HUDEP-2 (cell line): Measurements from ENCODE around the gene CDKN2B-AS1.
"Not testable (repeated sequence)": the region's sequence is repeated elsewhere in the genome, so short reads cannot be mapped to it uniquely, and the experiment has no call there.

Source experiments
- DNase-seq, 76 experiments: peaks; one replicate each; lab custom pipeline; 2025; ENCODE audit not compliant: unreplicated experiment in 76 of 76; lab: John Stamatoyannopoulos, UW

The CDKN2B-AS1 gene

GRCh38 chr9:22040760-22041159 is 46.2 kb downstream of the CDKN2B-AS1 start:
- DNase-seq = peak in 1 of 76 experiments; percentile 15

GRCh38 chr9:22041344-22041743 is 46.8 kb downstream of the CDKN2B-AS1 start:
- DNase-seq = no peak

DNA sequence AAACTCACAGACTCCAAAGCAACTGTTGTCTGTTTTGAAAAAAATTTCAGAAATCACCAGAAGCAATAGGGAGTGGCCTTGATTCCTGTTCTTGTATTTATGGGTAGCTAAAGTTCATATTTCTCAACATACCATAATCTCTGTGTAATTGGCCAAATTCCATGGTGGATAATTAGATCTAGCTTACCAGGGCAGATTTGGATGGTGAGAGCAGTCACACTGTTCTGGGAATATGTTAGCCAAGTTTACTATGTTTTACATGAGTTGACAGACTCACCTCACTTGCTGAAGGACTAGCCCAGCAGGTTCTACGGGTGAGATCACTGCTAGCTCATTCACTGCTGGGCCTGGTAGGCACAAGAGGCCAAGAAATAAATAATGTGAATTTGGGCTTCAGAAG is 47.2 kb downstream of the CDKN2B-AS1 start:
- no peak for DNase-seq

DNA sequence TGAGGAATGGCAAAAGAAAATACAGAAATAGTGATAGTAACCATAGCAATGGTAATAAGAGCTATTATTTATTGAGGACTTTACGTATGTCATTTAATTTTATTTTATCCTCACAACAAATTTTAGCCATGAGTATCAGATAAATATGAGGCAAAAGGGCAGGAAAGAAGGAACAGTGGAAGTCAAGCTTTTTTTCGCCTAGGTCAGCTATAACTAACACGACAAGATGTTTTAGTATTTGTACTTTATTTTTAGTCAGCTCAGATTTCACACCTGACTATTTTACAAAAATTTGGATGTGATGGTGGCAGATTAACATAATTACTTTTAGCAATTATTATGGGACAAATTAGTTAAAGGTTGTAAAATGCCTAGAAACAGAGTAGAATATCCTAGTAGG is 49.3 kb downstream of the CDKN2B-AS1 start:
- no peak for DNase-seq

DNA sequence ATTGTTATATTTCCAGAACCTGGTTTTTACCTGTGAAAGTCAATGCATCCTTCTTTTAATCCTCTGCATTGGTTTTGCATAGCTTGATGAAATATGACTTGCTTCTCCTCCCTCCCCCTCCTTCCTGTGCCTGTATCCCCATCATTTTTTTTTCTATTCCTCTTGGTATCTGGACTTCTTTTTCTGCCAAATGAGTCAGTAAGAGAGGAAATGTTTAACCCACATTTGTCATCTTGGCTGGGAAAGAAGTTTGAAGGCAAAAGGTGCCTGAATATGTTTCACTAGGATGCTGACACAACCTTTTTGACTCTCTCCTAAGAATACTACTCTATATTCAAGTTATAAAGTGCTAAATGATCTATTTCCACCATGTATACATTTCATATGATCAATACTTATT is 50.0 kb downstream of the CDKN2B-AS1 start:
- DNase-seq = no peak

- no peak for DNase-seq
Observed at GRCh38 chr9:22045423-22045822, 50.8 kb downstream of the CDKN2B-AS1 start.

DNA sequence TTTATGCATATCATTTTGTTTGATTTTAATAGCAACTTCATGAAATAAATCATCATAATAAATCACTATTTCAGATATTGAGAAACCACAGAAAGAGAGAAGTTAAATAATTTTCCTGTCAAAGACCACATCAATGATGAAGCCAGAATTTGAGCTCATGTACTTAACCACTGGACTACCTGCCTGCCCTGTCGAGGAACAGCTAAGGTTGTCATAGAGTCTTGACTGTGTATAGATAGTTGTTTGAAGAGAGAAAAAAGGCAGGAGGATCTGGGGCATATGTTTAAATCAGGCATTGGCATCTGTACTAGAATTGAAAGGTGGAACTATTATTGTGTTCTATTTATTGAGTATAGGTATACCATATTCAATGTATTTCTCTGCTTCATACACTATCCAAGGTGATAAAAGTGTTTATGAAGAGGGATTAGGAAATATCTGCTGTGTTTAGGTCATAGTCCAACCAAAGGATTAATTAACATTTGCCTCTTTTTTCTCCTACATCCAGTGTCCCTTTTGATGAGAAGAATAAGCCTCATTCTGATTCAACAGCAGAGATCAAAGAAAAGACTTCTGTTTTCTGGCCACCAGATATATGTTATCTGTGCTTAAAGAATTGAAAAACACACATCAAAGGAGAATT is 51.8 kb downstream of the CDKN2B-AS1 start:
- DNase-seq = no peak

- no peak for DNase-seq
Observed at GRCh38 chr9:22047596-22047995, 53.0 kb downstream of the CDKN2B-AS1 start.

- no peak for DNase-seq
Observed at GRCh38 chr9:22049411-22049810, 54.8 kb downstream of the CDKN2B-AS1 start.

DNA sequence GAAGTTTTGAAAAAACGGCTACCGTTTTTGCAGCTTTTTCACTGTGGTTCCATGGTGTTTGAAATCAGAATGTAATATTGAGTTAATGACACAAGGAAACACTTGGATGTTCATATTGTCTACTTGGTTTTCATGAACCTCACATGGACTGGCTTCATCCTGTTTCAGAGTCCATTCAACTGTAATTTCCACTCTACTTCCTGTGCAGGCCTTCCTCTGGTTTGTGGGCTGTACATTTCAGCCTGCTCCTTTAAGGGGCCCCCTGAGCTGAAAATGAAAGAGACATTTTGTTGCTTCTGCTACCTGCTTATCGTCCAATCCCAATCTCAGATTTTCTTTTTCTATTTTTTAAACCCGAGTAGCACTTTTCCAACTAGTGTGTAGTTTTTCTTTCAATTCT is 56.3 kb downstream of the CDKN2B-AS1 start:
- DNase-seq = no peak

GRCh38 chr9:22052376-22052945 is 57.9 kb downstream of the CDKN2B-AS1 start:
- DNase-seq = no peak

GRCh38 chr9:22053178-22053577 is 58.6 kb downstream of the CDKN2B-AS1 start:
- DNase-seq = no peak

GRCh38 chr9:22054076-22054475 is 59.5 kb downstream of the CDKN2B-AS1 start:
- DNase-seq = no peak

DNA sequence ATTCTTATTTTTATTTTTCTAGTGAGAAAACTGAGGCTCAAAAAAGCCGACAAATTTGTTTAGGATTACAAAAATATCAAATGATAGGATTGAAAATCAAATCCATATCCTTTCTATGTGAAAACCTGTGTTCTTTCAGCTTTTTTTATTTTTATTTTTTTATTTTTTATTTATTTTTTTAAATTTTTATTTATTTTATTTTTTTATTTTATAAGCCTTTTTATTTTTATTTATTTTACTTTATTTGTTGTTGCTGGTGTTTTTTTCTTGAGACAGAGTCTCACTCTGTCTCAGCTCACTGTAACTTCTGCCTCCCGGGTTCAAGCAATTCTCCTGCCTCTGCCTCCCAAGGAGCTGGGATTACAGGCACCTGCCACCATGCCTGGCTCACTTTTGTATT is 59.9 kb downstream of the CDKN2B-AS1 start:
- DNase-seq = no peak

DNA sequence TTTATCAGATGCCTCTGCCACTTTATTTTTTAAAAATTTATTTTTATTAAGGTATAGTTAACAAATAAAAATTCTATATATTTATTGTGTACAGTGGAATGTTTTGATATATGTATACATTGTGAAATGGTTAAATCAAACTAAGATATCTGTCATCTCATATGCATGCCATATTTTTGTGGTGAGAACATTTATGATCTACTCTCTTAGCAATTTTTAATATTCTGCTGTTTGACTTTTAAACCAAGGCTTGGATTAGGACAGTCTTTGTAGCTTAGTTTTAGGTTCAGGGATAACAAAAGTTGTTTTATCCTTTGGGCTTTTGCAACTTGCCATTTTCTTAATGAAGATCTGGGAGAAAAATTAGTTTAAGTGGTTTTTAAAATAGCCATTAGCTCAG is 60.5 kb downstream of the CDKN2B-AS1 start:
- no peak for DNase-seq

GRCh38 chr9:22056402-22056801 is 61.8 kb downstream of the CDKN2B-AS1 start:
- DNase-seq = no peak

DNA sequence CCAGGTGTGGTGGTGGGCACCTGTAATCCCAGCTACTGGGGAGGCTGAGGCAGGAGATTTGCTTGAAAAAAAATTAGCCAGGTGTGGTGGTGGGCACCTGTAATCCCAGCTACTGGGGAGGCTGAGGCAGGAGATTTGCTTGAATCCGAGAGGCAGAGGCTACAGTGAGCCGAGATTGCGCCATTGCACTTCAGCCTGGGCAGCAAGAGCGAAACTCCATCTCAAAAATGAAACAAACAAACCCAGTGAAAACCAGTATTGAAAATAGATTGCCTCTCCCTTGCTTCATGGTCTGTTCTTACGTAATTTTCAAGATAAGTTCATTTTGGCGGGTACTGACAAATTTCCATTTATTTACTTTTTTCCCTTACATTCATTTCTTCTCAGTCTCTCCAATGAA is 63.4 kb downstream of the CDKN2B-AS1 start:
- DNase-seq = not testable (repeated sequence)

DNA sequence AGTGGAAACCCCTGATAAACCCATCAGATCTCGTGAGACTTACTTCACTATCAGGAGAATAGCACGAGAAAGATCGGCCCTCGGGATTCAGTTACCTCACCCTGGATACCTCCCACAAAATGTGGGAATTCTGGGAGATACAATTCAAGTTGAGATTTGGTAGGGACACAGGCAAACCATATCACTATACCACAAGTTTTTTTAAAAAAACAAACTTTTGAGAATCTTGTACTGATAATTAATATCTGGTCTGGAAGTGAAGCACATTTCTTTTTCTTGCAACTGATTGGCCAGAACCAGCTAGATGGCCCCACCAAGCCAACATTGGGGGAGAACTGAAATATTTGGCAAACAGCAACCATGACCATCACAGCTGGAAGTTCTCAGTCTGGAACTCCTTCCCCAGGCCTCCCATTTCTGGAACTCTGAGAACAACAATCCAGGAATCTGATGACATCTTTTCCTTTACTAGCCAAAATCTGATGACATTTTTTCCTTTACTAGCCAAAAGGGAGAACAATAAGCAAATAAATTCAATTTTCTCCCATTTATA is 66.3 kb downstream of the CDKN2B-AS1 start:
- DNase-seq = no peak

DNA sequence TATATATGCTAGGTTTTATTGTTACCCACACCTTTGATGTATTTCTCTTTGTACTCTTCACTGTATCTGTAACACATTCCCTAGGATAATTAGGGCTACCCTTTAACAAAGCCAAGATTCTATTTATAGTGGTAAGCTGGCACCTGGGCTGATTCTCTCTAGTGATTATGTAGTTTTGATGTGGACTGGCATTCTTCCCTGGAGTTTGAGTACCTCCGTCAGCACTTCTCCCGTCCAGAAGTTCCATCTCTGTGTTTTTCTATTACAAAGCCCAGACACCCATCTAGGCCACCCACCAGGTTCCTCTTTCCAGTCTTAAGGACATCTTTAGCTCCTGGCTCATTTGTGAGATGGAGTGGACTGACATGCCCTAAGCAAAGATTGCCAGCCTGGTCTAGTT is 70.4 kb downstream of the CDKN2B-AS1 start:
- no peak for DNase-seq

- DNase-seq = no peak
Observed at GRCh38 chr9:22065431-22066200, 71.0 kb downstream of the CDKN2B-AS1 start.

DNA sequence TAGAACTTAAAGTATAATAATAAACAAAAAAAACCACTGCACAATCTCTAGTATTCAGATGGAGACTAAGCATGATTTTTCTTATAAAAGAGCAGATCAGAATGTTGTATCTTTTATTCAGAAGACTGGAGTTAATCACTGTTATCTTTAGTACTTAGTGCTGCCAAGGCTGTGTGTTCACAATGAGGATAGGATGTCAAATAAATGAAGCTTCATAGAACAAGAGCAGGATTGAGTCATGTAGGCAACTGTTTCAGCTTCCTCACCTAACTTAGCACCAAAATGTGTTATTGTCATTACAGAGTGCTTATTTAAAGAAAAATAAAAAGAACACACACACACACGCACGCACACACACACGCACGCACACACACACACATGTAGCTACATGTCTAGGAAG is 72.6 kb downstream of the CDKN2B-AS1 start:
- no peak for DNase-seq

- no peak for DNase-seq
Observed at GRCh38 chr9:22068369-22068768, 73.8 kb downstream of the CDKN2B-AS1 start.
